ENCODE results near the gene SOX4.
"Not testable (repeated sequence)": the region's sequence is repeated elsewhere in the genome, so short reads cannot be mapped to it uniquely, and the experiment has no call there.

SOX4 gene

DNA sequence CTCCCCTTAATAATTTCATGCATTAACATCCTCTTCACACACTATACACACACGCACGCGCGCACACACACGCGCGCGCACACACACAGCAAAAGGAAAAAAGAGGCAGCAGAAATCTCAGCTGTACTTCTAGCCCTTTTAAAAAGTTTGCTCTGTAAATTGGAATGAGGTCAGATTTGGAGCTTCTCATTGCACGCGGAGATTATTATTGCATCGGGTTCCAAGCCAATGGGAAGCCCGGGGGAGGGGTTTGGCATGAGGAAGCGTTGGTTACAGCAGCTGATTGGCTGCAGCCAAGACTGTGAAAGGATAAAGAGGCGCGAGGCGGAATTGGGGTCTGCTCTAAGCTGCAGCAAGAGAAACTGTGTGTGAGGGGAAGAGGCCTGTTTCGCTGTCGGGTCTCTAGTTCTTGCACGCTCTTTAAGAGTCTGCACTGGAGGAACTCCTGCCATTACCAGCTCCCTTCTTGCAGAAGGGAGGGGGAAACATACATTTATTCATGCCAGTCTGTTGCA is at the start of gene SOX4:
Gene SOX4, plus strand, starts transcription at position 340 of the 515 bp plus-strand sequence. CDS start 784 bp downstream, outside the sequence.
- TF ChIP-seq, protein P1, sequence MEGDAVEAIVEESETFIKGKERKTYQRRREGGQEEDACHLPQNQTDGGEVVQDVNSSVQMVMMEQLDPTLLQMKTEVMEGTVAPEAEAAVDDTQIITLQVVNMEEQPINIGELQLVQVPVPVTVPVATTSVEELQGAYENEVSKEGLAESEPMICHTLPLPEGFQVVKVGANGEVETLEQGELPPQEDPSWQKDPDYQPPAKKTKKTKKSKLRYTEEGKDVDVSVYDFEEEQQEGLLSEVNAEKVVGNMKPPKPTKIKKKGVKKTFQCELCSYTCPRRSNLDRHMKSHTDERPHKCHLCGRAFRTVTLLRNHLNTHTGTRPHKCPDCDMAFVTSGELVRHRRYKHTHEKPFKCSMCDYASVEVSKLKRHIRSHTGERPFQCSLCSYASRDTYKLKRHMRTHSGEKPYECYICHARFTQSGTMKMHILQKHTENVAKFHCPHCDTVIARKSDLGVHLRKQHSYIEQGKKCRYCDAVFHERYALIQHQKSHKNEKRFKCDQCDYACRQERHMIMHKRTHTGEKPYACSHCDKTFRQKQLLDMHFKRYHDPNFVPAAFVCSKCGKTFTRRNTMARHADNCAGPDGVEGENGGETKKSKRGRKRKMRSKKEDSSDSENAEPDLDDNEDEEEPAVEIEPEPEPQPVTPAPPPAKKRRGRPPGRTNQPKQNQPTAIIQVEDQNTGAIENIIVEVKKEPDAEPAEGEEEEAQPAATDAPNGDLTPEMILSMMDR (IDR thresholded peaks at IDR 0.05; ENCODE audit: borderline replicate concordance, control extremely low read depth, extremely low read depth, insufficient read depth, missing control alignments): no peak
- peak; percentile 88 for DNase-seq (ENCODE audit: low spot score)
- in situ Hi-C loops (cut with MboI; ENCODE audit: low sequenced_read_pairs, unreplicated experiment): loop anchor here (25.0 kb wide), 2 partner anchors 656 to 731 kb away; no protein-coding TSS in a partner anchor

DNA sequence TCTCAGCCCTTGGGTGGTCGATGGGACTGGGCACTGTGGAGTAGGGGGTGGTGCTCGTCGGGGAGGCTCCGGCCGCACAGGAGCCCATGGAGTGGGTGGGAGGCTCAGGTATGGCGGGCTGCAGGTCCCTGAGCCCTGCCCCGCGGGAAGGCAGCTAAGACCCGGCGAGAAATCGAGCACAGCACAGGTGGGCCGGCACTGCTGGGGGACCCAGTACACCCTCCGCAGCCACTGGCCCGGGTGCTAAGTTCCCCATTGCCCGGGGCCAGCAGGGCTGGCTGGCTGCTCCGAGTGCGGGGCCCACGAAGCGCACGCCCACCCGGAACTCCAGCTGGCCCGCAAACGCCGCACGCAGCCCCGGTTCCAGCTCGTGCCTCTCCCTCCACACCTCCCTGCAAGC is 41.3 kb upstream of the SOX4 start:
- DNase-seq (ENCODE audit: low spot score); in situ Hi-C loops (cut with MboI; ENCODE audit: low sequenced_read_pairs, unreplicated experiment): not testable (repeated sequence)

DNA sequence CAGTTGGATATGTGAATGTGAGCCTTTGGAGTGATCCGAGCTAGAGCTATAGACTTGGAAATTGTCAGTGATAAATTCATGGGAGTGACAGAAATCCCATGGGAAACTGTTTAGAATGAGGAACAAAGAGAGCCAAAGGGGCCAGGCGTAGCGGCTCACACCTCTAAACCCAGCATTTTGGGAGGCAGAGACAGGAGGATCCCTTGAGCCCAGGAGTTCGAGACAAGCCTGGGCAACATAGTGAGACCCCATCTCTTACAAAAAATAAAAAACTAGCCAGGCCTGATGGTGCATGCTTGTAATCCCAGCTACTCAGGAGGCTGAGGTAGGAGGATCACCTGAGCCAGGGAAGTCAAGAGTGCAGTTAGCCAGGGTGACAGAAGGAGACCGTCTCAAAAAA is 39.3 kb upstream of the SOX4 start:
- DNase-seq (ENCODE audit: low spot score): no peak
- in situ Hi-C loops (cut with MboI; ENCODE audit: low sequenced_read_pairs, unreplicated experiment): no loop called here

DNA sequence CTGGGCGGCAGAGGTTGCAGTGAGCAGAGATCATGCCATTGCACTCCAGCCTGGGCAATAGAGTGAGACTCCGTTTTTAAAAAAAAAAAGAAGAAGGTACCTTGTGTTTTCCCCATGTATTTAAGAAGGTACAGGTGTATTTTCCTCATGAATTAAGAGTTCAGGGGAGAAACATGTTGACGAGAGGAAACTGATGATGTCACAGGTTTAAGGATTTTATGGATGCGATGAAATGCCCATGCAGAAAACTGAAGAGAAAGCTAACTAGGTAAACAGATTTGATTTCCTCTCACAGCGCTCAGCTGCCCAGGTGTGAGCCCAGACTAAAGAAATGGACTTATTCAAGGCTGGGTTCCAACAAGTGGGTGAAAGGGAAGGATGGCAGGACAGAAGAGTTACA is 38.4 kb upstream of the SOX4 start:
- DNase-seq (ENCODE audit: low spot score): no peak
- TF ChIP-seq, protein P1 (IDR thresholded peaks at IDR 0.05; ENCODE audit: borderline replicate concordance, control extremely low read depth, extremely low read depth, insufficient read depth, missing control alignments): no peak
- in situ Hi-C loops (cut with MboI; ENCODE audit: low sequenced_read_pairs, unreplicated experiment): no loop called here

More for the DNA sequence above, 39.3 kb upstream of the SOX4 start:
- TF ChIP-seq, protein P1 (IDR thresholded peaks at IDR 0.05; ENCODE audit: borderline replicate concordance, control extremely low read depth, extremely low read depth, insufficient read depth, missing control alignments): no peak

DNA sequence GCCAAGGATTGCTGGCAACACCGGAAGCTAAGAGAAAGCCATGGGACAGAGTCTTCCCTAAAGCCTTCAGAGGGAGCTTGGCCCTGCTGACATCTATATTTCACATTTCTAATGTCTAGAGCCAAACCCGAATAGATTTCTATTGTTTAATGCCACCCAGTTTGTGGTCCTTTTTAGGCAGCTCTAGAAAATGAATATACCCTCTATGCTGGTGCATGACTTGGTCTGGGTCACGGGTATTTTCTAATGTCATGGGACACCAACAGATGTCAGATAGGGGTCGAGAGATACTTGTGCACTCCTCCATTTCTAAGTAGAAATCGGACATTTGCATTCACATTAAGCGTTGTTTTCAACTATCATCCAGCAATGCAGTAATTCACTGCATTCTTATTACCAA is 37.0 kb upstream of the SOX4 start:
- no peak for DNase-seq (ENCODE audit: low spot score)
- in situ Hi-C loops (cut with MboI; ENCODE audit: low sequenced_read_pairs, unreplicated experiment): no loop called here
- TF ChIP-seq, protein P1 (IDR thresholded peaks at IDR 0.05; ENCODE audit: borderline replicate concordance, control extremely low read depth, extremely low read depth, insufficient read depth, missing control alignments): no peak

DNA sequence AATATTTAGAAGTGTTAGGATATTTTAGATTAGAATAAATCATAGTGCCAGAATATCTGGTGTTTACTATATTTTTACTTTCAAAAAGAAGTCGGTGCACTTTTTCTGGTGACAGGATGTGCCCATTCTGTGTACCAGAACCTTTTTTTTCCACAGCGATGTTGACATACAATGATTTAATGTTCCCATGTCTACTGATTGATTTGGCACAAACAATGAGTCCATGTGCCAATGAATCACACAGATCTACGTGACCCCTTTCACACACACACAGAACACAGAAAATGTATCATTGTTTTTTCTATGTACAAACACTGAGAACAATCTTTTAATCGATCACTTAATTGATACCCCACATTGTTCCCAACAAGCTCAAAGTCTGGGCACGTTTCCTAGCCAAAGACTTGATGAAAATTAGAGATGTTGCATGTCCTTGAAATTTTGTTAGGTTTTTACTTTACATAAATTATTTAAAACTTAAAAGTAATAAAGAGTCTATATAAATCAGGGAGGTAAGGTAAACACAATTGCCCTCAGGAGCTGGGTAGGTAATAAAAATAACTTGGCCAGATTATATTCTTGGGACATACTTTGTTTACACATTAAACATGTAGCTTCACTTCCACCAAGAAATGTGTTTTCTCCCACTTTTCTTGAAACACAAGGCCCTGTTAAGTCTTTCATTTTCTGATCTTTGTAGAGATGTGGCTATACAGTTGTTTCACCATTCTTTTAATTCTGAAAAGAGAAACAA is 36.4 kb upstream of the SOX4 start:
- TF ChIP-seq, protein P1 (IDR thresholded peaks at IDR 0.05; ENCODE audit: borderline replicate concordance, control extremely low read depth, extremely low read depth, insufficient read depth, missing control alignments): no peak
- no peak for DNase-seq (ENCODE audit: low spot score)
- in situ Hi-C loops (cut with MboI; ENCODE audit: low sequenced_read_pairs, unreplicated experiment): no loop called here

DNA sequence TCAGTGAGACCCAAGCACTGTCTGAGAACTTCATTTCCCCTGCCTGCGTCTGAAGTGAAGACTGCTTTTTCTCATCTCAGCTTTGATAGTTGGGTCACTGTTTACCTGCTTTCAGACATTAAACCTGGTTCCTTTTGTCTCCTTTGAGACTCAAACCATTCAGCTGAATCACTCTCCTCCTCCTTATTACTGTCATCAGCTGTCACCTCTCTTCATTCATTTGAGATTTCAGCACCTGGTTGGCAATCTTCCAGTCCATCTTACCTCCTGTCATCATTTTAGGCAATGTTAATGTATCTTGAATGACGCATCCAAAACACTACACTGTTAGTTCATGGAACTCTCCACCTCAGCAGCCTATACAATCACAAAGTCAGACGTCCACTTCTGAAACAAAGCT is 34.3 kb upstream of the SOX4 start:
- in situ Hi-C loops (cut with MboI; ENCODE audit: low sequenced_read_pairs, unreplicated experiment): no loop called here
- DNase-seq (ENCODE audit: low spot score): no peak
- TF ChIP-seq, protein P1 (IDR thresholded peaks at IDR 0.05; ENCODE audit: borderline replicate concordance, control extremely low read depth, extremely low read depth, insufficient read depth, missing control alignments): no peak
